SK-N-SH (cell line): ENCODE data around the gene NKD1. TPM values are rescaled to one million over a fixed set of nuclear protein-coding genes. Genes with fewer than 3 reads are reported as not detected.

Experiments used
- CTCF ChIA-PET: fragments of 300-600, 350-600 bp; formaldehyde crosslinking; extraction: SDS; loops from one replicate; lab custom pipeline; 2021; lab: Yijun Ruan, JAX
- POLR2A ChIA-PET: fragments of 350-600 bp; sonication (Branson Sonifier 250); formaldehyde crosslinking; extraction: SDS; loops from one replicate; lab custom pipeline; 2020; ENCODE audit warnings: antibody characterized with exemption, inconsistent platforms; lab: Yijun Ruan, JAX
- DNase-seq: peaks from one replicate; pipeline ENCODE4 v3.0.0; 2012
- H2AFZ ChIP-seq: fragments of 200-600 bp; sonication (generic); 2 replicates; pipeline ENCODE4 v1.8.1; 2016; ENCODE audit warnings: antibody characterized with exemption, mild to moderate bottlenecking, low read depth
- H3F3A ChIP-seq: fragments of 200-600 bp; sonication (generic); replicated peaks from 2 replicates; pipeline ENCODE3; 2016; ENCODE audit warnings: antibody characterized with exemption, mild to moderate bottlenecking; ENCODE audit not compliant: insufficient read depth
- H3K27ac ChIP-seq, 2 experiments: fragments of 200-500 bp in 1 of 2; fragments of 200-600 bp in 1 of 2; sonication (Bioruptor generic) in 1 of 2; sonication (generic), shearing (Covaris generic) in 1 of 2; 2 replicates each; pipeline versions ENCODE4 v1.5.1 to v1.6.1; 2014 to 2016; ENCODE audit warnings: low read depth in 2 of 2, inconsistent platforms in 1 of 2, low read length in 1 of 2, mild to moderate bottlenecking in 1 of 2, mixed read lengths in 1 of 2
- H3K27me3 ChIP-seq: fragments of 200-600 bp; sonication (generic), shearing (Covaris generic); 2 replicates; pipeline ENCODE4 v1.6.1; 2016; ENCODE audit warnings: mixed run types; ENCODE audit not compliant: insufficient read depth
- H3K36me3 ChIP-seq, 2 experiments: fragments of 200-500 bp in 1 of 2; fragments of 200-600 bp in 1 of 2; sonication (Bioruptor generic) in 1 of 2; sonication (generic) in 1 of 2; replicated peaks in 1 of 2; 2 replicates each; pipeline versions ENCODE3 to v1.5.1; 2014 to 2016; ENCODE audit warnings: low read length in 1 of 2, mild to moderate bottlenecking in 1 of 2; ENCODE audit not compliant: insufficient read depth in 2 of 2, control insufficient read depth in 1 of 2
- H3K4me1 ChIP-seq, 2 experiments: fragments of 200-500 bp in 1 of 2; fragments of 200-600 bp in 1 of 2; sonication (Bioruptor generic) in 1 of 2; sonication (generic), shearing (Covaris generic) in 1 of 2; 2 replicates each; pipeline versions ENCODE4 v1.5.1 to v1.6.1; 2014 to 2016; ENCODE audit warnings: low read depth in 1 of 2, low read length in 1 of 2, mixed run types in 1 of 2; ENCODE audit not compliant: insufficient read depth in 2 of 2, control insufficient read depth in 1 of 2
- H3K4me2 ChIP-seq: fragments of 200-600 bp; sonication (generic), shearing (Covaris generic); 2 replicates; pipeline ENCODE4 v1.6.1; 2017; ENCODE audit warnings: mixed run types
- H3K4me3 ChIP-seq, 2 experiments: fragments of 200-500 bp in 1 of 2; fragments of 200-600 bp in 1 of 2; sonication (Bioruptor generic) in 1 of 2; sonication (generic), shearing (Covaris generic) in 1 of 2; 2 replicates each; pipeline versions ENCODE4 v1.5.1 to v1.8.1; 2014 to 2016; ENCODE audit warnings: low read depth in 2 of 2, inconsistent platforms in 1 of 2, low read length in 1 of 2, mild to moderate bottlenecking in 1 of 2, mixed read lengths in 1 of 2, moderate library complexity in 1 of 2
- H3K79me2 ChIP-seq: fragments of 200-600 bp; sonication (generic); 2 replicates; pipeline ENCODE4 v1.8.1; 2017; ENCODE audit warnings: mild to moderate bottlenecking; ENCODE audit not compliant: insufficient read depth
- H3K9ac ChIP-seq: fragments of 200-600 bp; sonication (generic); 2 replicates; pipeline ENCODE4 v1.6.1; 2017; ENCODE audit warnings: mixed run types
- H3K9me2 ChIP-seq: fragments of 200-600 bp; sonication (generic); 2 replicates; pipeline ENCODE4 v1.6.1; 2017; ENCODE audit warnings: mixed run types
- H3K9me3 ChIP-seq: fragments of 200-600 bp; sonication (generic); 2 replicates; pipeline ENCODE4 v1.6.1; 2017; ENCODE audit warnings: mixed run types, mild to moderate bottlenecking, moderate library complexity
- H4K20me1 ChIP-seq: fragments of 200-600 bp; sonication (generic); 2 replicates; pipeline ENCODE4 v1.6.1; 2017; ENCODE audit warnings: mild to moderate bottlenecking, mixed run types; ENCODE audit not compliant: insufficient read depth
- CHD2 ChIP-seq: fragments of 150-350 bp; IDR thresholded peaks from 2 replicates; pipeline ENCODE4 v1.6.1; 2018; ENCODE audit warnings: low read length; ENCODE audit not compliant: partially characterized antibody
- ELF1 ChIP-seq: IDR thresholded peaks from 2 replicates; pipeline ENCODE4 v1.4.0; 2012
- FOXM1 ChIP-seq: IDR thresholded peaks from 2 replicates; pipeline ENCODE4 v1.4.0; 2012; ENCODE audit warnings: low read depth, mild to moderate bottlenecking
- JUND ChIP-seq: IDR thresholded peaks from 2 replicates; pipeline ENCODE4 v1.4.0; 2012
- MEF2A ChIP-seq: IDR thresholded peaks from 2 replicates; pipeline ENCODE4 v1.4.0; 2012; ENCODE audit warnings: low read depth, borderline replicate concordance
- NFIC ChIP-seq: IDR thresholded peaks from 2 replicates; pipeline ENCODE4 v1.4.0; 2012; ENCODE audit warnings: borderline replicate concordance
- RXRA ChIP-seq: IDR thresholded peaks from 2 replicates; pipeline ENCODE4 v1.4.0; 2012; ENCODE audit warnings: low read depth, mild to moderate bottlenecking, borderline replicate concordance
- SIN3A ChIP-seq: IDR thresholded peaks from 2 replicates; pipeline ENCODE4 v1.6.1; 2012; ENCODE audit warnings: low read depth, mild to moderate bottlenecking, low read length, moderate library complexity, borderline replicate concordance
- SMC3 ChIP-seq: IDR thresholded peaks from 2 replicates; pipeline ENCODE4 v1.6.1; 2012; ENCODE audit warnings: low read depth, low read length, improper control_type of control experiment
- YY1 ChIP-seq: IDR thresholded peaks from 2 replicates; pipeline ENCODE4 v1.4.0; 2012; ENCODE audit warnings: low read depth, mild to moderate bottlenecking
- WGBS: methylation state at CpG from one replicate; pipeline ENCODE4 v1.1.6; 2017; ENCODE audit warnings: low lambda C conversion rate; 5-methylcytosine and 5-hydroxymethylcytosine counted together
- polyA plus RNA-seq, 3 experiments: library from polyadenylated mRNA; depleted of rRNA; stranded (reverse); fragments of >200 nt; gene quantifications; 2 replicates each; pipeline ENCODE4 v1.2.3, GENCODE V29; 2012
- TF ChIP-seq, protein P1 (sequence below): IDR thresholded peaks from 2 replicates; pipeline ENCODE4 v1.6.1; 2012; ENCODE audit warnings: mild to moderate bottlenecking, low read depth, low read length, moderate library complexity
- TF ChIP-seq, protein P2 (sequence below): fragments of 200-600 bp; sonication (generic); IDR thresholded peaks from 2 replicates; pipeline ENCODE4 v1.6.1; 2017; ENCODE audit warnings: antibody characterized with exemption, mild to moderate bottlenecking, moderate library complexity
- TF ChIP-seq, protein P3 (sequence below): IDR thresholded peaks from 2 replicates; pipeline ENCODE4 v1.4.0; 2012; ENCODE audit warnings: low read depth, borderline replicate concordance

The NKD1 gene
- polyA plus RNA-seq, 1 of the 3 experiments (the other 2 are of a cell fraction), result 0.02 TPM

DNA sequence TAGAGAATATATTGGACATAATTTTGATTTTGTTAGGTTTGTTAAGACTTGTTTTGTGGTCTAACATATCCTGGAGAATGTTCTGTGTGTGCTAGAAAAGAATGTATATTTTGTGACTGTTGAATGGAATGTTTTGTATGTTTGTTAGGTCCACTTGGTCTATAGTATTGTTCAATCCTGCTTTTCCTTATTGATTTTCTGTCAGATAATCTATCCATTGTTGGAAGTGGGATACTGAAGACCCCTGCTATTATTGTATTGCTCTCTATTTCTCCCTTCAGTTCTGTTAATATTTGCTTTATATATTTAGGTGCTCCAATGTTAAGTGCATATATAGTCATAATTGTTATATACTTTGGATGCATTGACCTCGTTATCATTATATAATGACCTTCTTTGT, 33.0 kb upstream of the NKD1 start:
- no peaks in the 10 kb centered on the region for H3K4me1 ChIP-seq
- POLR2A ChIA-PET, result no interaction called here
- no peak overlapping the region for H2AFZ ChIP-seq
- CTCF ChIA-PET, result no interaction called here
- no peak overlapping the region for H3K9ac ChIP-seq
- H3K36me3 ChIP-seq, result no peaks in the 10 kb centered on the region
- no peaks in the 10 kb centered on the region for H3K27me3 ChIP-seq
- no peaks in the 10 kb centered on the region for H4K20me1 ChIP-seq
- H3K9me3 ChIP-seq, result no peaks in the 10 kb centered on the region
- 17% methylated on average over 1 of the region's 1 CpG for WGBS
- no peaks in the 10 kb centered on the region for H3K9me2 ChIP-seq
- TF ChIP-seq RXRA (no peak), ELF1 (no peak), NFIC (no peak), CHD2 (no peak), JUND (no peak), FOXM1 (no peak), MEF2A (no peak), SMC3 (no peak), YY1 (no peak), SIN3A (no peak)
- TF ChIP-seq, protein P1, sequence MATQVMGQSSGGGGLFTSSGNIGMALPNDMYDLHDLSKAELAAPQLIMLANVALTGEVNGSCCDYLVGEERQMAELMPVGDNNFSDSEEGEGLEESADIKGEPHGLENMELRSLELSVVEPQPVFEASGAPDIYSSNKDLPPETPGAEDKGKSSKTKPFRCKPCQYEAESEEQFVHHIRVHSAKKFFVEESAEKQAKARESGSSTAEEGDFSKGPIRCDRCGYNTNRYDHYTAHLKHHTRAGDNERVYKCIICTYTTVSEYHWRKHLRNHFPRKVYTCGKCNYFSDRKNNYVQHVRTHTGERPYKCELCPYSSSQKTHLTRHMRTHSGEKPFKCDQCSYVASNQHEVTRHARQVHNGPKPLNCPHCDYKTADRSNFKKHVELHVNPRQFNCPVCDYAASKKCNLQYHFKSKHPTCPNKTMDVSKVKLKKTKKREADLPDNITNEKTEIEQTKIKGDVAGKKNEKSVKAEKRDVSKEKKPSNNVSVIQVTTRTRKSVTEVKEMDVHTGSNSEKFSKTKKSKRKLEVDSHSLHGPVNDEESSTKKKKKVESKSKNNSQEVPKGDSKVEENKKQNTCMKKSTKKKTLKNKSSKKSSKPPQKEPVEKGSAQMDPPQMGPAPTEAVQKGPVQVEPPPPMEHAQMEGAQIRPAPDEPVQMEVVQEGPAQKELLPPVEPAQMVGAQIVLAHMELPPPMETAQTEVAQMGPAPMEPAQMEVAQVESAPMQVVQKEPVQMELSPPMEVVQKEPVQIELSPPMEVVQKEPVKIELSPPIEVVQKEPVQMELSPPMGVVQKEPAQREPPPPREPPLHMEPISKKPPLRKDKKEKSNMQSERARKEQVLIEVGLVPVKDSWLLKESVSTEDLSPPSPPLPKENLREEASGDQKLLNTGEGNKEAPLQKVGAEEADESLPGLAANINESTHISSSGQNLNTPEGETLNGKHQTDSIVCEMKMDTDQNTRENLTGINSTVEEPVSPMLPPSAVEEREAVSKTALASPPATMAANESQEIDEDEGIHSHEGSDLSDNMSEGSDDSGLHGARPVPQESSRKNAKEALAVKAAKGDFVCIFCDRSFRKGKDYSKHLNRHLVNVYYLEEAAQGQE, result no peak
- TF ChIP-seq, protein P2, sequence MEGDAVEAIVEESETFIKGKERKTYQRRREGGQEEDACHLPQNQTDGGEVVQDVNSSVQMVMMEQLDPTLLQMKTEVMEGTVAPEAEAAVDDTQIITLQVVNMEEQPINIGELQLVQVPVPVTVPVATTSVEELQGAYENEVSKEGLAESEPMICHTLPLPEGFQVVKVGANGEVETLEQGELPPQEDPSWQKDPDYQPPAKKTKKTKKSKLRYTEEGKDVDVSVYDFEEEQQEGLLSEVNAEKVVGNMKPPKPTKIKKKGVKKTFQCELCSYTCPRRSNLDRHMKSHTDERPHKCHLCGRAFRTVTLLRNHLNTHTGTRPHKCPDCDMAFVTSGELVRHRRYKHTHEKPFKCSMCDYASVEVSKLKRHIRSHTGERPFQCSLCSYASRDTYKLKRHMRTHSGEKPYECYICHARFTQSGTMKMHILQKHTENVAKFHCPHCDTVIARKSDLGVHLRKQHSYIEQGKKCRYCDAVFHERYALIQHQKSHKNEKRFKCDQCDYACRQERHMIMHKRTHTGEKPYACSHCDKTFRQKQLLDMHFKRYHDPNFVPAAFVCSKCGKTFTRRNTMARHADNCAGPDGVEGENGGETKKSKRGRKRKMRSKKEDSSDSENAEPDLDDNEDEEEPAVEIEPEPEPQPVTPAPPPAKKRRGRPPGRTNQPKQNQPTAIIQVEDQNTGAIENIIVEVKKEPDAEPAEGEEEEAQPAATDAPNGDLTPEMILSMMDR, result no peak
- TF ChIP-seq, protein P3, sequence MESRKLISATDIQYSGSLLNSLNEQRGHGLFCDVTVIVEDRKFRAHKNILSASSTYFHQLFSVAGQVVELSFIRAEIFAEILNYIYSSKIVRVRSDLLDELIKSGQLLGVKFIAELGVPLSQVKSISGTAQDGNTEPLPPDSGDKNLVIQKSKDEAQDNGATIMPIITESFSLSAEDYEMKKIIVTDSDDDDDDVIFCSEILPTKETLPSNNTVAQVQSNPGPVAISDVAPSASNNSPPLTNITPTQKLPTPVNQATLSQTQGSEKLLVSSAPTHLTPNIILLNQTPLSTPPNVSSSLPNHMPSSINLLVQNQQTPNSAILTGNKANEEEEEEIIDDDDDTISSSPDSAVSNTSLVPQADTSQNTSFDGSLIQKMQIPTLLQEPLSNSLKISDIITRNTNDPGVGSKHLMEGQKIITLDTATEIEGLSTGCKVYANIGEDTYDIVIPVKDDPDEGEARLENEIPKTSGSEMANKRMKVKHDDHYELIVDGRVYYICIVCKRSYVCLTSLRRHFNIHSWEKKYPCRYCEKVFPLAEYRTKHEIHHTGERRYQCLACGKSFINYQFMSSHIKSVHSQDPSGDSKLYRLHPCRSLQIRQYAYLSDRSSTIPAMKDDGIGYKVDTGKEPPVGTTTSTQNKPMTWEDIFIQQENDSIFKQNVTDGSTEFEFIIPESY, result no peak
- TF ChIP-seq, all 33 proteins: peak for 0
- Histone ChIP-seq H3K4me2 (no peak overlapping the region), H3K79me2 (no peaks in the 10 kb centered on the region), H3K4me3 (no peak overlapping the region), H3K27ac (no peak overlapping the region), H3F3A (no peaks in the 10 kb centered on the region)
- DNase-seq, result no peak
